SU-DHL-6 (cell line): ENCODE results near the gene RFFL.

ENCODE experiments used
- EZH2phosphoT487 ChIP-seq: fragments of 200-600 bp; sonication (generic), shearing (Covaris generic); conservative IDR thresholded peaks from 2 replicates; pipeline ENCODE4 v1.6.1; 2018; ENCODE audit warnings: mild to moderate bottlenecking, antibody characterized with exemption, low read length, moderate library complexity, mixed read lengths
- TF ChIP-seq, protein P1 (sequence below): fragments of 200-600 bp; sonication (generic); IDR thresholded peaks from one replicate; pipeline ENCODE4 v1.5.1; 2017; ENCODE audit warnings: antibody characterized with exemption, mild to moderate bottlenecking, low read length, moderate library complexity; ENCODE audit not compliant: insufficient read depth, poor library complexity, severe bottlenecking

DNA sequence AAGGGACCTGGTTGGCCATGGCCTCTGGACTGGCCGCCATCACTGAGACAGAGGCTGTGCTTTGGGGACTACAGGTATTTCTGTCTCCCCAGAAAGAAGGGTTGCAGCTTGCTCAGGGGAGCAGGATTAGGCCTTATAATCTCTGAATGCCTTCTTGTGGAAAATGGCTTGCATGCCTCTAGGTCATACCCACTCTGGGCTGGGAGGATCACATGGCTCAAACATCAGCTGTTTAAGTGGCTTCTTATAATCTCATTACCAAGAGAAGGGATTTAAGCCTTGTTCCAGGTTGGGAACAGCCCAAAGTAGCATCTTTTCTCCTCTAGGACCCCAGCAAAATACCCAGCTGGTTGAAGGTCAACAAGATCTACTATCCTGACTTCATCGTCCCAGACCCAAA, 64.1 kb downstream of the RFFL start:
- TF ChIP-seq, protein P1, sequence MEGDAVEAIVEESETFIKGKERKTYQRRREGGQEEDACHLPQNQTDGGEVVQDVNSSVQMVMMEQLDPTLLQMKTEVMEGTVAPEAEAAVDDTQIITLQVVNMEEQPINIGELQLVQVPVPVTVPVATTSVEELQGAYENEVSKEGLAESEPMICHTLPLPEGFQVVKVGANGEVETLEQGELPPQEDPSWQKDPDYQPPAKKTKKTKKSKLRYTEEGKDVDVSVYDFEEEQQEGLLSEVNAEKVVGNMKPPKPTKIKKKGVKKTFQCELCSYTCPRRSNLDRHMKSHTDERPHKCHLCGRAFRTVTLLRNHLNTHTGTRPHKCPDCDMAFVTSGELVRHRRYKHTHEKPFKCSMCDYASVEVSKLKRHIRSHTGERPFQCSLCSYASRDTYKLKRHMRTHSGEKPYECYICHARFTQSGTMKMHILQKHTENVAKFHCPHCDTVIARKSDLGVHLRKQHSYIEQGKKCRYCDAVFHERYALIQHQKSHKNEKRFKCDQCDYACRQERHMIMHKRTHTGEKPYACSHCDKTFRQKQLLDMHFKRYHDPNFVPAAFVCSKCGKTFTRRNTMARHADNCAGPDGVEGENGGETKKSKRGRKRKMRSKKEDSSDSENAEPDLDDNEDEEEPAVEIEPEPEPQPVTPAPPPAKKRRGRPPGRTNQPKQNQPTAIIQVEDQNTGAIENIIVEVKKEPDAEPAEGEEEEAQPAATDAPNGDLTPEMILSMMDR = no peak
- TF ChIP-seq EZH2phosphoT487 = no peak
